Ecto neural progenitor cell (in vitro differentiated cells): Measurements from ENCODE around the gene ZXDC.
A peak's percentile ranks its signal among the peaks of the same experiment; 100 is the strongest.

Experiments
- DNase-seq: peaks from one replicate; pipeline ENCODE4 v3.0.0-alpha.2; 2018; ENCODE audit warnings: low spot score

Gene ZXDC

DNA sequence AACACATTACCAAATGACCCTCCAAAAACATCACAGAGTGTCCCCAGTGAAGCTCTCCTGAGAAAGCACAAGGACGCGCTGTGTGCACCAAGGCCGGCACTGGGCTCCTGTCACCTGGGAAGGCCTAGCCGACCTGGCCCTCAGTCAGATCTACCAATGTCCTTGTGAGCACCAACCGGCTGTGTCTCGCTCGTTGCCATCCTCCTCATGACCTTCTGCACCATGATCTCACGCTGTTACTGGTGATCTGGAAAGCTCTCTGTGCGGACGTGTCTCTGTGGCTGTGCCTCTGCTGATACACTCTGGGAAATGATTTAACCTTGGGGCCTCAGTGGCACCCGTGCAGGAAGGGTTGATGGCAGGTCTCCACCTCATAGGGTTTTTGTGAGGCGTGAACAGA lies 24.2 kb downstream of the ZXDC start:
- DNase-seq, result no peak

DNA sequence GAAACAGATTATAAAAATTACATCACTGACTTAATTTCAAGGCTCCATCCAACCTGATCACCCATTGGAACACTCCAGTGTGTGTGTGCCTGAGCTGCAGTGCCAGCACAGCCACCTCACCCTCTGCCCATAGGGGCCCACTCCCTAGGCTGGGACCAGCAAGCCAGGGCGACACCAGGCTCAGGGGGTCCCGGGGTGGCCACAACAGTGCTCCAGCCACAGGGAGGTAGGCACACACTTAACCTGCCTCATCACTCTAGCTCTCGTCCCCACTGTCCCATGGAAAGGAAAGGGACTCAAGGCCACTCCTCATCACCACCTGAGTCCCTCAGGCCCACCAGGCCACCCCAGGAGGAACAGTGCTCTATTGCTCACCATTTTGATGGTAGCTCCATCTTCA lies 24.9 kb downstream of the ZXDC start:
- DNase-seq, result no peak

DNA sequence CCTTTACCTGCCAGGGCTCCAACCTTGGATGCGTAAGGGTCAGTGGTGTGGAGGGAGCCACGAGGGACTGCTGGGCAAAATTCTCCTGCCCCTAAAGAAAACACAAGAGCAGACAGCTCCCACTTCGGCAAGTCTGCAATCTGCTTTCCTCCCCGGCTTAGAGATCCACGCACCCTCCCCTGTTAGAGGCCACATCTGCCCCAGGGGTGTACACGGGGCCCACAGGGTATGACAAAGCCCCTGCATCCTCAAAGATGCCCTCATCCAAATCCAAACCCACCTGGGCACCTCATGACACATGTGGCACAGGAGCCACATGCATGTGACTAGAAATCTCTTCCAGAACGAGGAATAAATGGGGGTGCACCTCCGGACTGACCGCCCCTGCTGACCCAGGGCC lies 25.5 kb downstream of the ZXDC start:
- no peak for DNase-seq

DNA sequence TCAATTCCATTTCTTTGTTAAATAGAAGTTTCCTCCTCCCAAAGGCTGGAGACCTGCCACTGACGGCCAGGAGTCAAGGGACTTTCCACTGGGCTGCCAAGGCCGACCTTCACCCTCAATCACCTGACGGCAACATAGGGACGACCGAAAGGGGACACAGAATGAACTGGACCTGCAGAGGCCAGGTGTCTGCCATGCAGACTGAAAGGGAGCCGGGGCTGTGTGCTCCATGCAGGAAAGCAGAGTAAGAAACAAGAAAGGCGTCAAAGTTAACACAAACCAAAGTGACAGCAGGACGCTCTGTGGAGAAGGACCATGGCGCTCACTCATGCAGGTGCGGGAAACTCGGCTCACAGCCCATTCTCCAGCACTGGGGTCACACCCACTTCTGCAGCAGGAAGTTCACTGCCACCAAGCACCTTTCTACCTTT lies 26.1 kb downstream of the ZXDC start:
- DNase-seq, result no peak

DNA sequence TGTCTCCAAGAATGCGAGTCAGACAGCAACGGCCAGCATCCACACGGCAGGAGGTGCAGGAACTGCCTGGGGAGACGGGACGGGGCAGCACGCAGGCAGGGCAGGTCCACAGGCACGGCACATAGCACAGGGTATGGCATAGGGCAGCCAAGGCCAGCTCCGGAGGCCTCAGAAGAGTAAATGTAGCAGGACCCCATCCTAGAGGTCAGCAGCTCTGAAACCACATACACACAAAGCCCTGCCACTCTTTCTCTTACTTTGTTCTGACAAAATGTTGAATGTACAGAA lies 26.9 kb downstream of the ZXDC start:
- DNase-seq, result no peak

DNA sequence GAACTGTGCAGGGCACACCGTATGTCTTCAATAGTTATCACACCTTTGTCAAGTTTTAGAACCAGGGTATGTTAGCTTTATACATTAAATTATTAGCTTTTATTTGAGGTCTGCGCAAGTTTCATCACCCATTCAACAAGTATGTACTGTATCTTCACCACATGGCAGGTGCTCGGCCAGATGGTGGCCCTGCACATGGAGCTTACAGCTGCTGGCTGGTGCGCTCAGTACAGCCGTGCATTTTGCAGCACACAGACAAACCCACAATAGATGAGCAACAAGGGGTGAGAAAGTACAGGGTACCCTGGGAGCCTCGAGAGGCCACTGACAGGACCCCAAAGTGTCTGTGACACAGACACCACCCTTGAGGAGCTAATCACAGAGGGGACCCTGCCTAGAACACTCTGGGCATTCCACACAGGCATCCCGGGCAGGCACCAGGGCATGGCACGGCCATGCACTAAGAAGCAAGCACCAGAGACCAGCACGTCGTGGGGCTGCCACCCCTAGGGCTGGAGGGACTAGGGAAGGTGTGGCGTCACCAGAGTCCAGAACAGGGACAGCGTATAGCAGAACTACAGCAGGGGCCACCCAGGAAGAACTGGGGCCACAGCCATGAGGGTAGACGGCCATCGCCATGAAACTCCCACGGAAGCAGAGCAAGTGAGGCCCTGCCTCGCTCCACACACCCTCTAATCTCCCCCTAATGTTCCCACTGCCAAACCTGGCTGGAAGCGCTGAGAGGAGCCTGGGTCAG lies 27.4 kb downstream of the ZXDC start:
- no peak for DNase-seq

DNA sequence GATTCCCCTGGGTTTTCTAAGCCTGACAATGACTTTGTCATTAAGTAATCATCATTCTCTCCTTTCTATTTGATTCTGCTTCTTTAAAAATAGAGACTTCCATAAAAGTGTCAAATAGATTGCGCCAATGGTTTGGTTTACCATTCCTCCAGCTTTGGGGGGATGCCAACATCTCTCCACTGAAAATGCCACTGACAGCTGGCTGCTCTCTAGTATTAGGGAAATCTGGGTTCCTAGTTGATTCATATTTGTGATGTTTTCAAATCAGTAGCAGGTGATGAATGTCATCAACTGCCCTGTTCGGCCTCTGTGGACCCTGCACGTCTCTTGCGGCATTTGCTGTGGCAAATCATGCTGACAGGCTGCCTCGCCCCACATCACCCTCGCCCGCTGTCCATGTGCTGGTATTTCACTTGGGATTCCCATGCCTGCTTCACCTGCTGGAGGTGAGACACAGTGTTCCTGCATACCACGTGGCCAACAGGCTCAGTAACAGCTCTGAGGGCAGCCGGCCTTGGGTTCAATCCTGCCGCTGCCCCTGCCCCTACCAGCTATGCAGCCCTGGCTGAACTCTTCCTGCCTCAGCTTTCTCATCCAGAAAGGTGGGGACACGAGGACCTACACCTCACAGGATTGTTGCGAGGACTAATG lies 28.1 kb downstream of the ZXDC start:
- no peak for DNase-seq

DNA sequence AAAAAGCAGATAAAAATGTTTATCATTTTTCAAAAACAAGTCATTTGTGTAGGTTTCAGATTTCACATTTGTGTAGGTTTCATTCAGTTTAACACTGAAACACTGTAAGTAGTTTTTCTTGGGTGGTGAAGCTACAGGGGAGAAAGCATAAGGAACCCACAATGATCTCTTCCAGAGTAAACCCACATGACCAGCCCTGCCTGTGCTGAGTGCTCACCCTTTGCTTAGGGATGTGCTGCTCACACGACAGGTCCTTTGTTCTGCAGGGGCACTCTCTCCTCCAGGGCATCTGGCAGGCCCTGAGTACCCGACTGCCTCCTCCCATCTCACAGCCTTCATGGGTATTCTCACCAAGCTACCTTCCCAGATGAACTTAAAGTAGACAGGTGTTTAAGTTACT lies 28.9 kb downstream of the ZXDC start:
- DNase-seq, result no peak

DNA sequence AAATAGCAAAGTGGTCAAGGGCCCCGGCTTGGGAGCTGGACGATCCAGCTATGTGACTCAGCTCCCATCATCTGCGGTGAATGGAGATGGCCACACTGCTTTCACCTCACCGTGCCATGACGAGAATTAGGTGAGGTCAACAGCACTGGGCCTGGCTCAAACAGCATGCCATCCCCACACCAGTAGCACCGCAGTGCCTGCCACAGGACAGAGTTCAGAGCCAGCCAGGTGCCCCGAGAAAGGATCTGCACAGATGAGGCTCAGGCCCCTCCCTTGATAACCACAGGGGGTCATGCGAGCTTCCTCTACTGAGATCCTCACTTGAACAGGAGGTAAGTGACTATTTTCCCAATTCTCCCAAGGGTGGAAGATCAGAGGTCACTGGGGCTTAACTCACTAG lies 29.4 kb downstream of the ZXDC start:
- DNase-seq, result no peak

DNA sequence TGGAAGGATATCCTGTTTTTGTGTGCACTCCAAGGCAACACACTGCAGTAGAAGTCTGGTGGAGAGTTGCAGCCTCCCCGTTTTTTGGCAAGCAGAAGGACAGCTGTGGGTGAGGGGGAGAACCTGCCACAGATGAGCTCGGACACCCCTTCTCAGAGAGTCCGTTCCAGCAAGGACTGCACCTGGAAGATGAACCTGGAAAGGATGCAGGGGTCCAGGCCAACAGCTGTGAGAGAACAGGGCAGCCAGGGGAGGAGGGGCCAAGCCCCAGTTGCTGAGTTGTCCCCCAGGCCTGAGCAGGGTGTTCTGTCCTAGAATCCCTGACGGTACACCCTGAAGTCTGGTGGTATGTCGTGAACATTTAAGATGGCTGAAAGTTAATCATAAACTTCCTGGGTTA lies 30.2 kb downstream of the ZXDC start:
- DNase-seq, result no peak

DNA sequence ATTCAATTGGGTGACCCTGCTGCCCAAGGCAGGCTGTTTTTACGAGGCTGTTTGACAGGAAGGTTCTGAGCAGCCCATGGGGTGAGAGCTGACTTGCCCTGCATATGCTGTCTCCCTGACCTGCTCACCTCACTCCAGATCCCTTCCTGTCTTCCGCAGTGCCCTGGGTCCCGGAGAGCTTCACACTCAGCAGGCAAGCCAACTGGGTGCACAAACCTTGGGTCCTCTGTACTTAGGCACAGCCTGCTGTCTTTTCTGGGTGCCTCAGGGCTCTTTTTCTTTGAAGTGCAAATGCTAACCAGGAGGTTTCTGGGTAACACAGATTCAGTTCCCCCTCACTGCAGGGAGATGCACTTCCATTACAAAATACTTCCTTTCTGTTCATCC lies 32.8 kb downstream of the ZXDC start:
- no peak for DNase-seq

DNA sequence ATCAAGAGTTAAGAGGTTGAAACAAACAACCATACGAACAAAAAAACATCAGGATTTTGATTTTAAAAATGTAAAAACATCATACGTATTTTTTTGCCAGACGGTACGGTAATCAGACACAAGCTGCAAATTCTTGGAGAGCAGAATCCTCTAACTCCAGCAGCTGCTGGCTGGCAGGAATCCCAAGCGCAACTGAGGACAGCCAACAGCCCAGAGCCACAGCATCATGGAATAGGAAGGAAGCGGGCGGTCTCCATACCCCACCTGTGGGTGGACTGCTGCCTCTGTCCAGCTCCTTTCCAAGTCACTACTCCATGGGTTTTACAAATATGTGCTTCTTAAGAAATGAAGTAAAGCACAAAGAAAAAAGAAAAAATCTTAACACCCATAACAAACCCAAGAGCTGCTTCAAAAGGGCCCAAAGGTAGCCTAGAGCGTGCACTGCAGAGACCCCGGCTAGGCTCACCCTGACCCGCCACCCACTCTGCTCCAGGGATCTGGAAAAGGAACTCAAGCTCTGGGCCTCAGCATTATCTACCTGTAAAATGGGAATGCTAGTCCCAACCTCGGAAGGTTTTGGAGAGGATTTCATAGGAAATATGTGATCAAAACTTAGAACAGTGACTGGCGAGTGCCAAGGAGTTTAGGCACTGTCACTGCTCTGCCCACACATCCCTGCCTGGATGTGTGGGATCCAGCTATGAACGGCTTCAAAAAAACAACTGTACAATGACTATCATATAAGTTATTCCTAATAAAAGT lies 33.4 kb downstream of the ZXDC start:
- DNase-seq, result no peak

DNA sequence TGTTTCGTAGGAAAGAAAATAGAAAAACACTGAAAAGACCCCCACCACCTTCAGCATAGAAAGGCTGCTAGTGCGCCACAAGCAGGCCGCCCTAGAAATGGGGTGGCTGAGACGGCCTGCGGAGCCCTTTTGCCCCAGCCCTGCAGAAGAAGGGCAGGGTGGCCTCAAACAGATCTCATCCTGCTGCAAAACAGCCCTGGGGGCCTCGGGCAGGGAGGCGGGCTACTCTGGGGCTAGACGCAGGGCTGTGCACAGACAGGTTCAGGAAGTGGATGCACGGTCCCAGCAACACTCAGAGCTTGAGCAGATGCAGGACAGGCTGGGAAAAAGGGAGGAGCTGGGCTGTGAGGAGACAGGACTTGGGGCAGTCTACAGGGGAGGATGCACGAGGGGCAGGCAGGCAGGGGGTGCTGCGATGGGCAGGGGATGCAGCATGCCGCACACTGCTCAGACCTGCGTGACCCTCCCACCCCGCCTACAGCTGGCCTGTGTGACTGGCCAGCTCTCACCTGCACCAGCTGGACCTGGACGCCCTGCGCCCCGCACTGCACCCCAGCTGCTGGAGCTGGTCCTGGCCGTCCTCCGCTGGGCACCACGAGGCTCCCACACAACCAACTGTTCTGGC lies 34.3 kb downstream of the ZXDC start:
- DNase-seq, result no peak

DNA sequence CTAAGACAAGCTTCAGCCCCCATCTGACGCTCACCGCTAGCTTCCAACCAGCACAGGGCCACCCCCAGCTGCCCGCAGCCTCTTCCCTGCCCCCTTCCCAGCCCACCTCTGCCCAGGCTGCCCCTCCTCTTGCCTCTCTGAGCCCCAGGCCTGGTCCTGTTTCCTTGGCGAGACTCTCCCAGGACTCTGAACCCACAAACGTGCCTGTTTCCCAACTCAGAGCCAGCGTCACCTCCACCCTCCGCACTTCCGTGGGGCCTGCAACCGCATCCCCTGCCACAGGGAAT lies 35.0 kb downstream of the ZXDC start:
- no peak for DNase-seq

DNA sequence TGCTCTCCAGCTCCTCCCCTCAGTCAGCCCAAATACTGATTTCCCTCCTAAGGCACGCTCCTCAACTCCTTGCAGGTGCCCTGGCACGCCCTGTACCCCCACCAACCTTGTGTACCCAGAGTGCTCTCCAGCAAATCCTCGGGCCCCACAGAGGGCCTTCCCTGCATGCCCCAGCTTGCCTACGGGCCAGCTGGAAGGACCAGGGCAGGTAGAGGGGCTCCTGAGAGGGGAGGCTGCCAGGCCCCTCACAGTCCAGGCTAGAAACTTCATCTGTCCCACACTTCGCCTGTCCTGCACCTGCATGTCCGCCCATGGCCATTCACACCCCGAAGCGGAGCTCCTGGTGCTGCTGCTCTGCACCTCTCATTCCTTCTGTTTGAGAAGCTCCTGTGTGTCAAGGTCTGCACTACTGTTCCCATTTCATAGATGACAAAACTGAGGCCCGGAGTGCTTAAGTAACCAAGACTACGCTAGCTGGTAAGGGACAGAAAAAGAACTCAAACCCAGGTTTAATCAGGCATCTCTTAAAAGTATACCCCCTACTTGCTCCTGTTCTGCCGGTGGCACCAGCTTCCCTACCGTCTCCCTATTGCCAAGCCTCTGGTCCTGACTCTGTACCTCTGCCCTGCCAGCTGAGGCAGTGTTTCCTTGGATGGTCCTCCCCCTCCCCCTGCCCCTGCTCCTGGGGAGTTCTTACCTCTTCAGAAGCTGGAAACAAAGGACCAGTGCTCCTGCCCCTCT lies 35.6 kb downstream of the ZXDC start:
- no peak for DNase-seq

DNA sequence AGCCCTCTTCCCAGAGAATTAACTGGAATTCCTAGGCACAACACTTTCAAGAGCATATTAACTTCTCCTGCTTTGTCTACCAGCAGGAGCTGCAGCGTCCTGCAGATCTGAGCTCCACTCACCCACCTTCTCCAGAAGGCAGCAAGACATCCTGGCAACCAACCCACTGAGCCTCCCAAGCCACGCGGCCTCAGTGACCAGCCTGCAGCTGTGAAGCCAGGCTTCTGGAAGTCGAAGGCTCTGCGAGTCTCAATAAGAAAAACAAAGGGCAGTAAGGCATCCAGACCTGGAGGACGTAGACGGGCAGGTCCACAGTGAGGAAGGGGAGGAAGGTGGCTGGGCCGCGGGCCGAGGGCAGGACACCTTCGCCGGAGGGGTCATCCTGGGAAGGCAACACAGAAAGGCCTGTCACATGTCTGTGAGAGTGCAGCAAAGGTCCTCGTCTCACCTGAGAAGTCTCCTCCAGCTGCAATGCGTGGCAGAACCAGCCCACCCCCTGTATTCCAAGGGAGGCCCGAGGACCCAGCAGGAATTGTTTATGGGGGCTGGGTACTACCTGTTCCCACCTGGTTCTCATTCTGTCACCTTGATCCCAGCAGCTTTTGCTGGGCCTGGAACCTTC lies 36.2 kb downstream of the ZXDC start:
- DNase-seq, result no peak

DNA sequence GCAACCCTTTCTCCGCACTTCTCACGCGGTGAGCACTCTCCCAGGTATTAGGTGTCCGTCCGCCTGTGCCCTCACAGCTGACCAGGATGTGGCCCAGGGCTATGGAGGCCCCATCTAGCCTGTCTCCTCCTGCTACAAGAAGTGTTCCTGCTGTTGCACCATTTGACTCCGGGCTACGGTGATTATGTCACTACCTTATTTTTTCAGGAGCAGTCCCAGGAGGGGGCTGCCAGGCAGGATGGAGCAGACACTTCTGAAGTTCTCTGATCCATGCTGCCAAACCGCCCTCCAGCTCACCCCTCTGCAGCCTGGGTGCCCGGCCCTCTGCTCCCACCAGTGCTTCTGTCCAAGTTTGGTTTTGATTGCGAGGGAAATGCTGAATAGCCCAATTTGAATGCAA lies 36.9 kb downstream of the ZXDC start:
- DNase-seq, result no peak

DNA sequence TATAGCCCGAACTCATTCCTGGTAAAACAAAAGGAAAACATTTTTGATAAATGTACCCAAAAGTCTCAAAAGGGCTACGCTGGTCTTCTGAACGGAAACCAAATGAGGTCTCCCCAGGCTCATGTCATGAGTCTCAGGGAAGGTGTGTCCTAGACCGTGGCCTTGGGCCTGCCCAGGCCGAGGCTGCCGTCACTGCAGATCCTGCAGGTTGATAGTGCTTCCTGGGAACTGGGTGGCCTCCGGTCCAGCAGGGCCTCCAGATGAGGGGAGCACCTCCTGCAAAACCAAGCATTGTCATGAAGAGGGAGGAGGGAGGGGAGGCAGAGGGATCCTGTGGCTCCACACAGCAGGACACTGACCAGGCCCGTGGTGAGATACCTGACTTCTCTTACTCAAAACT lies 37.5 kb downstream of the ZXDC start:
- no peak for DNase-seq

DNA sequence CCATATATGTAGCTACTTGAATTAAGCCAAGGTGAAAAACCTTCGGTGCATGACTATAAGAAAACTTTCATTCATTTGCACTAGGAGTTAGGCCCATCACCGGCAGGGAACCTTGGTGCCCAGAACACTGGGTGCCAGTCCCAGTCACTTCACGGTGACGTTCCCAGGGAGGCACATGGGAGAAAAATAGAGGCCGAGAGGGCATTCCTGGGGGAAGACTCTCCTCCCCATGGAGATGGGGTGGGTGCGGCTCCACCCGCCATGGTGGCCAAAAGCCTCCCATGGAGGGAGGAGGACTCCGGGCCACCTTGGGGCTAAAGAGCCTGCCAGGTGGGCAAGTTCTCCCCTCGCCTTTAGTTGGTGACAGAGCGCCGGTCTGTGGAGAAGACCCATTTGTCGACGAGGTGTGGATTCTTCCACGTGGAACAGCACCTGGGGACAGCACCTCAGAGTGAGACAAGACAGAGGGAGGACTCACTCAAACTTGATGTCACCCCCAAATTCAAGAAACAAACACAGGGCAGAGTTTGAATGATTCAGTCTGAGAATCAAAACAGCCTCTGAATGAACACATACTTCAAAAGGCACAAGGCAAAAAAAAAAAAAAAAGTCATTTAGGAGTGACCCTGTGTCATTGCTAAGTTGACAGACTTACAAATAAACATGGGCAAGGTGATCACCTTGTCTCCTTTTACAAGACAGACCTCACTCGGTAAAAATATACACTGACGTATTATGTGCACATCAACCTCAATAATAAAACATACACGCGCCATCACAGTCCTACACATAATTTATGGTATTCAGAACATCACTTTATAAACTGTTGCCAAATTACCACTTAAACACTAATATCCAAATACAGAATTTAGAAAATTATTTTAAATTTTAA lies 38.6 kb downstream of the ZXDC start:
- no peak for DNase-seq

DNA sequence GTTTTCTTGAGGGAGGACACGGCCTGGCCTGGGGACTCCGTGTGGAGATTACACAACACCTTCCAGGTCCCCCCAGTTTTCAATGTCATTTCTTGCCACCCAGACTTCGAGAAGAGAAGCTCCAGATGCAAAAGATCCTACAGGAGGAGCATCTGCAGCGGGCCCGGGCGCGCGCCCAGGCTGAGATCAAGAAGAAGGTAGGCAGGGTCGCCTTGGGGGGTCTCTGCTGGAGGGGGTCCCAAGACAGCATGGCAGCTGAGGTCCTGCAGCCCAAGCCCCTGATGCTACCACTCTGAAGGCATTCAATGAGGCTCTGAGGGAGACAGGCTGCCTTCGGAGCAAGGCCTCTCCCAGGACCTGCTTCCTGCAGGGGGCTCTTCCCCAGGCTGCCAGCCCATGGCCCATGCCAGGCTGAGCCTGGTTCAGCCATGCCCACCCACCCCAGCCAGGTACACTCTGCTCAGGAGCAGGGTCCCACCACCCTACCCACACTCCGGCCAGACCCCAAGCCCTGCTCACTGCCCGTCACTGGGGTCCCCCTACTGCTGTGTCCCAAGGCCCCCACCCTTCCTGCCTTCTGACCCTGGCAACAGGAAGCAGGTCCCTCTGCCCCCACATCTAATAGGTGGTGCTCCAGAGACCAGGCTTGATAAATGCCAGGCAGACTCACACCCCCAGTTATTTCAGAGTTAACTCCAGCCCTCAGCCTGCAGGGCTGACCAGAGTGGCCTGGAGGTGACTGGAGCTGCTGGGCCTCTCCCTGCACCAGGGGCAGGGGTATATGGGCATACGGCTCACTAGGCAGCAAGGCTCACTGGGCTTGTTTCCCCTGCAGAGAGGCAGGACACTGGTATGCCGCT lies 40.0 kb downstream of the ZXDC start:
- DNase-seq, result peak; percentile 40
